Activated B cell treated with CpG ODN at 0.5 μM for 24 hours (primary cell): Measurements from ENCODE around the gene FNIP1. TPM values are rescaled to one million over a fixed set of nuclear protein-coding genes. Genes with fewer than 3 reads are reported as not detected.

Experiments
- ATAC-seq: fragments of 200-7000 bp; cut with Tn5 transposase; one replicate; pipeline ENCODE4 v1.10.0; 2021; ENCODE audit warnings: low read depth, mild to moderate bottlenecking, moderate library complexity
- CTCF ChIA-PET: fragments of 350-600 bp; sonication (Branson Sonifier 250); formaldehyde crosslinking; loops from one replicate; lab custom pipeline; 2021; ENCODE audit warnings: antibody characterized with exemption; lab: Charles Lee
- POLR2A ChIA-PET: fragments of 350-600 bp; sonication (Branson Sonifier 250); formaldehyde crosslinking; loops from one replicate; lab custom pipeline; 2021; ENCODE audit warnings: antibody characterized with exemption; lab: Charles Lee
- DNase-seq: peaks from one replicate; pipeline ENCODE4 v3.0.0; 2022
- H3K27ac Mint-ChIP-seq: one replicate; pipeline ENCODE4 v1.8.0; 2020; ENCODE audit warnings: mixed read lengths
- H3K27me3 Mint-ChIP-seq: one replicate; pipeline ENCODE4 v1.8.0; 2021; ENCODE audit warnings: mixed read lengths
- H3K36me3 Mint-ChIP-seq: one replicate; pipeline ENCODE4 v1.8.0; 2021; ENCODE audit warnings: low read depth, mixed read lengths
- H3K4me1 Mint-ChIP-seq: one replicate; pipeline ENCODE4 v1.8.0; 2021; ENCODE audit warnings: mixed read lengths
- H3K4me3 Mint-ChIP-seq: one replicate; pipeline ENCODE4 v1.8.0; 2020; ENCODE audit warnings: mild to moderate bottlenecking, mixed read lengths
- H3K9me3 Mint-ChIP-seq: one replicate; pipeline ENCODE4 v1.8.0; 2020; ENCODE audit warnings: mixed read lengths
- intact Hi-C: fragments of 100-400 bp; cut with micrococcal nuclease; formaldehyde crosslinking; loops from one replicate; pipeline ENCODE4 v1.15.1; 2024
- total RNA-seq: library from RNA; stranded (reverse); gene quantifications from 2 replicates; pipeline ENCODE4 v1.2.3, GENCODE V29; 2022
- TF ChIP-seq, protein P1 (sequence below): fragments of 200-600 bp; IDR thresholded peaks from one replicate; pipeline ENCODE4 v1.8.0; 2022; ENCODE audit warnings: antibody characterized with exemption, mild to moderate bottlenecking

The FNIP1 gene
- total RNA-seq, 1 donor from 2014 or later, result 34.0 TPM

DNA sequence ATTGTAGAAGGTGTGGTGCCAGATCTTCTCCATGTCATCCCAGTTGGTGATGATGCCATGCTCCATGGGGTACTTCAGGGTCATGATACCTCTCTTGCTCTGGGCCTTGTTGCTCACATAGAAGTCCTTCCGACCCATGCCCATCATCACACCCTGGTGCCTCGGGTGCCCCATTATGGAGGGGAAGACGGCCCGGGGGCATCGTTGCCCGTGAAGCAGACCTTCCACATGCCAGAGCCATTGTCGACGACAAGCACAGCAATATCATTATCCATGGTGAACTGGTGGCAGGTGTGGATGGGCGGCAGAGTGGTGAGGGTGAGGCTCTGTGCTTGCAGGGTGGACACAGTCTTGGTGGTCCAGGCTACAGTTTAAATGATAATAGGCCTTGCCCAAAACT is 137.0 kb downstream of the FNIP1 start:
- no peak overlapping the region for H3K27ac Mint-ChIP-seq
- H3K4me3 Mint-ChIP-seq, result no peak overlapping the region

GRCh38 chr5:131659290-131659689 is 137.5 kb downstream of the FNIP1 start:
- ChIA-PET POLR2A (no interaction called here), CTCF (no interaction called here)
- Mint-ChIP-seq H3K4me3 (no peak overlapping the region), H3K36me3 (peaks cover 74% of the 10 kb centered on the region), H3K27me3 (no peaks in the 10 kb centered on the region), H3K9me3 (peaks cover 11% of the 10 kb centered on the region), H3K4me1 (no peaks in the 10 kb centered on the region), H3K27ac (no peak overlapping the region)
- no peak for DNase-seq
- ATAC-seq, result no peak
- intact Hi-C loops, result no loop called here
- TF ChIP-seq, protein P1, sequence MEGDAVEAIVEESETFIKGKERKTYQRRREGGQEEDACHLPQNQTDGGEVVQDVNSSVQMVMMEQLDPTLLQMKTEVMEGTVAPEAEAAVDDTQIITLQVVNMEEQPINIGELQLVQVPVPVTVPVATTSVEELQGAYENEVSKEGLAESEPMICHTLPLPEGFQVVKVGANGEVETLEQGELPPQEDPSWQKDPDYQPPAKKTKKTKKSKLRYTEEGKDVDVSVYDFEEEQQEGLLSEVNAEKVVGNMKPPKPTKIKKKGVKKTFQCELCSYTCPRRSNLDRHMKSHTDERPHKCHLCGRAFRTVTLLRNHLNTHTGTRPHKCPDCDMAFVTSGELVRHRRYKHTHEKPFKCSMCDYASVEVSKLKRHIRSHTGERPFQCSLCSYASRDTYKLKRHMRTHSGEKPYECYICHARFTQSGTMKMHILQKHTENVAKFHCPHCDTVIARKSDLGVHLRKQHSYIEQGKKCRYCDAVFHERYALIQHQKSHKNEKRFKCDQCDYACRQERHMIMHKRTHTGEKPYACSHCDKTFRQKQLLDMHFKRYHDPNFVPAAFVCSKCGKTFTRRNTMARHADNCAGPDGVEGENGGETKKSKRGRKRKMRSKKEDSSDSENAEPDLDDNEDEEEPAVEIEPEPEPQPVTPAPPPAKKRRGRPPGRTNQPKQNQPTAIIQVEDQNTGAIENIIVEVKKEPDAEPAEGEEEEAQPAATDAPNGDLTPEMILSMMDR, result no peak

More for the DNA sequence above, 137.0 kb downstream of the FNIP1 start:
- Mint-ChIP-seq H3K9me3 (peaks cover 11% of the 10 kb centered on the region), H3K27me3 (no peaks in the 10 kb centered on the region), H3K4me1 (no peaks in the 10 kb centered on the region), H3K36me3 (peaks cover 72% of the 10 kb centered on the region)
- intact Hi-C loops, result loop anchor here (5.0 kb wide), 1 partner anchor 37 kb away; no protein-coding TSS in a partner anchor
- ATAC-seq, result no peak
- TF ChIP-seq, protein P1, result no peak
- no peak for DNase-seq
- CTCF ChIA-PET, result no interaction called here
- POLR2A ChIA-PET, result no interaction called here

DNA sequence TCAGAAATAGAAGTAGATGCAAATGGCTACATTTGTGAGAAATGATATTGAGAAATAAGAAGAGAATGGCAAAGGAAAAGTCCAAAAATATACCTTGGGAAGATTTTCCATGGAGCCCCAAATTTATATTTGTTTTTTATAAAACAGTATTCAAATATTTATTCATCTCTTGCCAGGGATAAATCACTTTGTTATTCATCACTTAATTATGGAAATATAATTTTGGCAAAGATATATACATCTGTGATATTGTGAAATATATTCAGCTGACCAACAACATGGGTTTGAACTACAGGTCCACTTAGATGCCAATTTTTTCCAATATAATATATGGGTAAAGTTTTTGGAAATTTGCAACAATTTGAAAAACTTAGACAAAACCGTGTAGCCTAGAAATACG is 142.0 kb downstream of the FNIP1 start:
- H3K27me3 Mint-ChIP-seq, result no peaks in the 10 kb centered on the region
- peaks cover 69% of the 10 kb centered on the region for H3K36me3 Mint-ChIP-seq
- no peak overlapping the region for H3K4me3 Mint-ChIP-seq
- ATAC-seq (no peak), DNase-seq (no peak)
- TF ChIP-seq, protein P1, result no peak
- H3K4me1 Mint-ChIP-seq, result peaks cover 8% of the 10 kb centered on the region
- peaks cover 3% of the 10 kb centered on the region for H3K9me3 Mint-ChIP-seq
- intact Hi-C loops, result no loop called here
- H3K27ac Mint-ChIP-seq, result no peak overlapping the region
- CTCF ChIA-PET, result no interaction called here
- POLR2A ChIA-PET, result no interaction called here

- DNase-seq (no peak), ATAC-seq (no peak)
- POLR2A ChIA-PET, result no interaction called here
- Mint-ChIP-seq H3K9me3 (peaks cover 3% of the 10 kb centered on the region), H3K27me3 (no peaks in the 10 kb centered on the region), H3K27ac (no peak overlapping the region), H3K36me3 (peaks cover 68% of the 10 kb centered on the region), H3K4me3 (no peak overlapping the region), H3K4me1 (peaks cover 8% of the 10 kb centered on the region)
- TF ChIP-seq, protein P1, result no peak
- CTCF ChIA-PET, result no interaction called here
- intact Hi-C loops, result no loop called here
Measured at GRCh38 chr5:131654309-131654708, 142.5 kb downstream of the FNIP1 start.

GRCh38 chr5:131649161-131649560 is 147.7 kb downstream of the FNIP1 start:
- TF ChIP-seq, protein P1, result no peak
- ATAC-seq (no peak), DNase-seq (no peak)
- CTCF ChIA-PET, result no interaction called here
- POLR2A ChIA-PET, result interaction anchor here (0.9 kb wide), 1 partner anchor 13 kb away, joined by 4 read pairs; no protein-coding TSS in a partner anchor
- peaks cover 3% of the 10 kb centered on the region for H3K9me3 Mint-ChIP-seq
- H3K36me3 Mint-ChIP-seq, result peaks cover 48% of the 10 kb centered on the region
- intact Hi-C loops, result loop anchor here (2.0 to 5.0 kb wide), 2 partner anchors 16 to 33 kb away; no protein-coding TSS in a partner anchor
- H3K27me3 Mint-ChIP-seq, result no peaks in the 10 kb centered on the region
- no peak overlapping the region for H3K4me3 Mint-ChIP-seq
- H3K4me1 Mint-ChIP-seq, result peaks cover 37% of the 10 kb centered on the region
- no peak overlapping the region for H3K27ac Mint-ChIP-seq
